Measurements from ENCODE around the gene PTPN3.

- TF ChIP-seq POLR2A (IDR thresholded peaks at IDR 0.05; ENCODE audit: low read depth, low read length): no peak
- TF ChIP-seq POLR2AphosphoS5 (IDR thresholded peaks at IDR 0.05; ENCODE audit: low read depth, low read length): no peak
Observed at GRCh38 chr9:109447329-109448076, 50.6 kb downstream of the PTPN3 start.

Data from GM12892 (cell line).